Measurements from ENCODE around the gene IQGAP1. TPM values are rescaled to one million over a fixed set of nuclear protein-coding genes. Genes with fewer than 3 reads are reported as not detected.

Gene IQGAP1
- total and polyA plus RNA-seq, 4 donors = 9.2 to 50.1 (median 24.5) TPM

DNA sequence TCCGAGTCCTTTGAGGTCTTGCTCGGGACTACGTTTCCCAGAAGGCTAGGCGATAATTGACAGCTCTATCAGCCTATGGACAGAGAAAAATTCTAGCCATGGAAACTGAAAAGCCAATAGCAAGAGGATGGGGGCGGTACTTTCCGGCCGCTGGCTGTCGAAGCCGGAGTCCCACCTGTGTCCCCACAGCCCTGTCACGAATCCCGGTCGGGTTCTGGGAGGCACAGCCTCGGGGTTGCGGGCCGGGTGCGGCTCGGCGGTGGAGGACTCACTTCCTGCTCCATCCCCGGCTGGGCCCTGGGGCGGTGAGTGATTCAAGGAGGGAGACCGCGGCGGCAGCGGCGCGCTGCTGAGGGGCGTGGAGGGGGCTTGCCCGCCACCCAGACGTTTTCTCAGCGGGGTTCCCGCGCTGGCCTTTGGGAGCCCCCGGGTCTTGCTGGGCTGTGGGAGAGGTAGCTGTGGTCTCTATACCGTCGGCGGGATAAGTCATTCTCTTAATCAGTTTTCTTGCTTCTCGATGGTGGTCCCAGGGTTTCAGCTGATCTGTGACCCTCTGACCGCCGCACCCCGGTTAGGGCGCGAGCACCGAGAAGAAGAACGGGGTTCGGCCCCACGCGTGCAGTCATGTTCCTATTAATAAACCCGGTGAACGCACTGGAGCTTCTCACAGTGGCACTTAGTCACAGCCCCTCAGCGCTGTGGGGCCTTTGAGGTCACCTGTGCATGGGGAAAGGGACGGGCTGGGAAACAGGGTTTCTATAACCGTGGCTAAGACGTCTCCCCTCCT is 35.7 kb upstream of the IQGAP1 start, which contains the start of gene ZNF774:
TSS of gene ZNF774 (plus strand) at position 178 of the 787 bp plus-strand sequence. CDS start 2,377 bp downstream, outside the sequence.
- H3K9ac ChIP-seq (ENCODE audit: low read depth in 1 of 2, low read length in 2 of 2) = peak within 1 kb of the TSS; percentile 6 to 67
- H3K36me3 ChIP-seq (ENCODE audit: control insufficient read depth in 4 of 4, insufficient read depth in 3 of 4, low read depth in 1 of 4, low read length in 3 of 4) = no peaks in the 10 kb centered on the region
- DNase-seq (ENCODE audit: low spot score) = peak; percentile 91
- peak within 1 kb of the TSS; percentile 66 to 75 (median 70) for H3K4me3 ChIP-seq (ENCODE audit: low read depth in 1 of 3, low read length in 3 of 3)
- peaks cover 0 to 10% (median 4%) of the 10 kb centered on the region in 4 donors for H3K4me1 ChIP-seq (ENCODE audit: control insufficient read depth in 4 of 4, insufficient read depth in 4 of 4, low read length in 3 of 4)
- WGBS = 2% methylated on average over 53 of the region's 53 CpGs
- TF ChIP-seq FOXA2 (IDR thresholded peaks at IDR 0.05) (no peak), NR2F2 (IDR thresholded peaks at IDR 0.05) (no peak), TAF1 (conservative IDR thresholded peaks at IDR 0.05) (peak; percentile 65), HNF4G (IDR thresholded peaks at IDR 0.05) (no peak), SP1 (IDR thresholded peaks at IDR 0.05) (peak; percentile 88), RXRA (IDR thresholded peaks at IDR 0.05) (no peak), JUND (IDR thresholded peaks at IDR 0.05) (no peak), GABPA (IDR thresholded peaks at IDR 0.05 in 1 of 2, conservative IDR thresholded peaks at IDR 0.05 in 1 of 2) (peak; percentile 25 to 79), HNF4A (conservative IDR thresholded peaks at IDR 0.05) (no peak), FOXA1 (IDR thresholded peaks at IDR 0.05) (no peak), RAD21 (IDR thresholded peaks at IDR 0.05) (no peak)
- TF ChIP-seq, protein P1, sequence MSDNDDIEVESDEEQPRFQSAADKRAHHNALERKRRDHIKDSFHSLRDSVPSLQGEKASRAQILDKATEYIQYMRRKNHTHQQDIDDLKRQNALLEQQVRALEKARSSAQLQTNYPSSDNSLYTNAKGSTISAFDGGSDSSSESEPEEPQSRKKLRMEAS (IDR thresholded peaks at IDR 0.05) = no peak
- H3K9me3 ChIP-seq (ENCODE audit: control insufficient read depth in 4 of 4, low read length in 3 of 4) = no peaks in the 10 kb centered on the region
- no peak within 1 kb of the TSS for H3K27ac ChIP-seq (ENCODE audit: low read depth in 1 of 2, low read length in 2 of 2)
- no peaks in the 10 kb centered on the region for H3K27me3 ChIP-seq (ENCODE audit: control insufficient read depth in 4 of 4, insufficient read depth in 4 of 4, low read length in 3 of 4)

DNA sequence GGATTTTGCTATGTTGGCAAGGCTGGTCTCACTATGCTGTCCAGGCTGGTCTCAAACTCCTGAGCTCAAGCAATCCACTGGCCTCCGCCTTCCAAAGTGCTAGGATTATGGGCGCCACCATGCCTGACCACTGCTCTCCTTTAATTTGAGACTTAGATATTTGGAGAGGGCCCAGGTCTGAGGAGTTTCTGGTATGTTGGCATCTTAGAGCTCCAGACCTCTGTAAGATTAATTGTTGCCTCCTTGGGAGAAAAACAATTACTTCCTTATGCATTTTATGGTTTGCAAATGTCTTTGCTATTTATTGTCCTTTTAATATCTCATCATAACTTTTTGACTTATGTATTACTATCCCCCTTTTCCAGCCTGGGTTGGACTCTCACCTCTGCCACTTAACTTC is 33.1 kb upstream of the IQGAP1 start:
- no peak overlapping the region for H3K9ac ChIP-seq (ENCODE audit: low read depth in 1 of 2, low read length in 2 of 2)
- H3K27ac ChIP-seq (ENCODE audit: low read depth in 1 of 2, low read length in 2 of 2) = no peak overlapping the region
- H3K27me3 ChIP-seq (ENCODE audit: control insufficient read depth in 4 of 4, insufficient read depth in 4 of 4, low read length in 3 of 4) = no peaks in the 10 kb centered on the region
- no peak overlapping the region for H3K4me3 ChIP-seq (ENCODE audit: low read depth in 1 of 3, low read length in 3 of 3)
- TF ChIP-seq, protein P1 (IDR thresholded peaks at IDR 0.05) = no peak
- no peak for TF ChIP-seq NR2F2 (IDR thresholded peaks at IDR 0.05)
- TF ChIP-seq, protein P2, sequence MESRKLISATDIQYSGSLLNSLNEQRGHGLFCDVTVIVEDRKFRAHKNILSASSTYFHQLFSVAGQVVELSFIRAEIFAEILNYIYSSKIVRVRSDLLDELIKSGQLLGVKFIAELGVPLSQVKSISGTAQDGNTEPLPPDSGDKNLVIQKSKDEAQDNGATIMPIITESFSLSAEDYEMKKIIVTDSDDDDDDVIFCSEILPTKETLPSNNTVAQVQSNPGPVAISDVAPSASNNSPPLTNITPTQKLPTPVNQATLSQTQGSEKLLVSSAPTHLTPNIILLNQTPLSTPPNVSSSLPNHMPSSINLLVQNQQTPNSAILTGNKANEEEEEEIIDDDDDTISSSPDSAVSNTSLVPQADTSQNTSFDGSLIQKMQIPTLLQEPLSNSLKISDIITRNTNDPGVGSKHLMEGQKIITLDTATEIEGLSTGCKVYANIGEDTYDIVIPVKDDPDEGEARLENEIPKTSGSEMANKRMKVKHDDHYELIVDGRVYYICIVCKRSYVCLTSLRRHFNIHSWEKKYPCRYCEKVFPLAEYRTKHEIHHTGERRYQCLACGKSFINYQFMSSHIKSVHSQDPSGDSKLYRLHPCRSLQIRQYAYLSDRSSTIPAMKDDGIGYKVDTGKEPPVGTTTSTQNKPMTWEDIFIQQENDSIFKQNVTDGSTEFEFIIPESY (IDR thresholded peaks at IDR 0.05) = no peak
- TF ChIP-seq, protein P3, sequence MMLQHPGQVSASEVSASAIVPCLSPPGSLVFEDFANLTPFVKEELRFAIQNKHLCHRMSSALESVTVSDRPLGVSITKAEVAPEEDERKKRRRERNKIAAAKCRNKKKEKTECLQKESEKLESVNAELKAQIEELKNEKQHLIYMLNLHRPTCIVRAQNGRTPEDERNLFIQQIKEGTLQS (IDR thresholded peaks at IDR 0.05) = no peak
- TF ChIP-seq FOXA1 (IDR thresholded peaks at IDR 0.05) = no peak
- no peak for TF ChIP-seq GABPA (IDR thresholded peaks at IDR 0.05 in 1 of 2, conservative IDR thresholded peaks at IDR 0.05 in 1 of 2)
- TF ChIP-seq EGR1 (IDR thresholded peaks at IDR 0.05; ENCODE audit: low read depth in 2 of 2) = no peak
- DNase-seq (ENCODE audit: low spot score) = no peak
- no peaks in the 10 kb centered on the region for H3K9me3 ChIP-seq (ENCODE audit: control insufficient read depth in 4 of 4, low read length in 3 of 4)
- peaks cover 0 to 10% (median 4%) of the 10 kb centered on the region in 4 donors for H3K4me1 ChIP-seq (ENCODE audit: control insufficient read depth in 4 of 4, insufficient read depth in 4 of 4, low read length in 3 of 4)
- 96% methylated on average over 2 of the region's 2 CpGs for WGBS
- H3K36me3 ChIP-seq (ENCODE audit: control insufficient read depth in 4 of 4, insufficient read depth in 3 of 4, low read depth in 1 of 4, low read length in 3 of 4) = peaks cover 0 to 2% (median under 1%) of the 10 kb centered on the region in 4 donors

All from liver (tissue), 9 donors.